IPS DF 19.7 (cell line): ENCODE results near the gene PDE4B.
"Not testable (repeated sequence)": the region's sequence is repeated elsewhere in the genome, so short reads cannot be mapped to it uniquely, and the experiment has no call there.

ENCODE experiments used
- DNase-seq: peaks from one replicate; pipeline ENCODE4 v3.0.0-alpha.2; 2013; ENCODE audit warnings: low read depth, low spot score

The PDE4B gene

DNA sequence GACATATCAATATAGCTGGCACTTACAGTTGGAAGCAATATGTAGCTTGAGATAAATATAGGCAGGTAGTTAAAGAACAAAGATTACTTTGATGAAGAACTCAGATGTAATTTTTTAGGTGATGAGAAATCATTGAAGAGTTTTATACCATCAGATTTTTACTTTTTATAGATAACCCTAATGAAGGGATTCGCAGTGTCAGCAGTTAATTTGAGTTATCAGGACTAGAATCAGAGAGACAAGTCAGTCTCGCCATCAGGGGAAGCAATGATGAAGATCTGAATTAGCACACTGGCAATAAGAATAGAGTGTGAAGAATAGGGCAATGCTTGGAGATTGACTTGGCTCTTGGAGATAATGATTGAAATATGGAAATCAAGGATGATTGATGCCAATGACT, 342.5 kb downstream of the PDE4B start:
- no peak for DNase-seq

DNA sequence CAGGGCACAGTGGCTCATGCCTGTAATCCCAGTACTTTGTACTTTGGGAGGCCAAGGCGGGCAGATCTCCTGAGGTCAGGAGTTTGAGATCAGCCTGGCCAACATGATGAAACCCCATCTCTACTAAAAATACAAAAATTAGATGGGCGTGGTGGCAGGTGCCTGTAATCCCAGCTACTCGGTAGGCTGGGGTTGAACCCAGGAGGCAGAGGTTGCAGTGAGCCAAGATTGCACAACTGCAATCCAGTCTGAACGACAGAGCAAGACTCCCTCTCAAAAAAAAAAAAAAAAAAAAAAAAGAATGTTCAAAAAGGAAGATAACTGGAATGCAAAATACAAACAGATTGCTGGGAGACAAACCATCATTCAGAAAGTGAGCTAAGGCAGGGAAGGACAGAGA, 343.7 kb downstream of the PDE4B start:
- DNase-seq, result not testable (repeated sequence)

DNA sequence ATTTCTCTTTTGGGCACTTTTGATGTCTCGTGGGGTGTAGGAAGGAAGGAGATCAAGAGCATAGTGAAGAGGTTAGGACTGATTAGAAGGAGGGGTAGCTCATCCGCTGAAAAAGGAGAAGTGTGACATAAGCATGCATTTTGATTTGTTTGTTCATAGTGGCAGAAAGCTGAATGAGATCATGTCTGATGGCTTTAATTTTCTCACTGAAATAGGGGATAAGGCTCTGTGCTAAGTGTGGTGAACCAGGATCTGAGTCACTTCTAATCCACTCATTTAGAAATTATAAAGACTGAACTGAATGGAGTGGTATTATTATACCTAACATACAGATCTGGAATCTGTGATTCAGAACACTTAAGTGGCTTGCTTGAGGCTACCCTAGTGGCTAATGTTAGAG, 344.5 kb downstream of the PDE4B start:
- DNase-seq, result no peak

DNA sequence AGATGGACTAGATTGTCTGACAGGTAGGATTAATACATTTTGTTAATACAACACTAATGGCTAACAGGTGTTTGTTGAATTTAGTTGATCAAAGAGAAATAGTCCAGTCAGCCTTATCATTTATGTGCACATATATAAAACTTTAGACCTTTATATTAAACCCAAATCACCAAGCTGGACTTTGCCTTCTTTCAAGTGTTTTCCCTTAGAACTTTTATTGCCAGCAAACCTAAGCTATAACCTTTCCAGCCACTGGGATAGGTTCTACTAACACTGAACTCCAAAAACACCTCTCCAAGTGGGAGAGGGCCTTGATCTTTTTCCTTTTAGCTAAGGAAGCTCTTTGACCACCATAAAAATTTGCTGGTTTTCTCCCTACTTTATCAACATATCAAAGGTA, 345.9 kb downstream of the PDE4B start:
- DNase-seq, result no peak

DNA sequence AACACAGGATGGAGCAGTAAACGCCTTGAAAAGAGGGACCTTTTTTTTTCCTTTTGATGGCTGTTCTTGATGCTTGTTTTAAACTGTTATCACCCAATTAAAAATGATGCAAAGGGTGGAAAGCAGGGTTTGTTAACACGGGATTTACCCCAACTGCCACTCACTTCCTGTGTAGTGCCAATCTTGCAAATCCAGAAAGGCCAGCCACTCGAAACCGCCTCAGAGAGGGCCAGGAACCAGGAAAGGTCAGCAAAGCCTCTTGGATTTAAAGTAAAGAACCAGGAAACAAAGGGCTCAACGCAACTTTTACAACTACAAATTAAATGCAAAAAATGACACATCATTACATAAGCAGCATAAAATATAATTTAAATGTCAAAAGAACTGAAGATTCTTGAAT, 347.4 kb downstream of the PDE4B start:
- no peak for DNase-seq

DNA sequence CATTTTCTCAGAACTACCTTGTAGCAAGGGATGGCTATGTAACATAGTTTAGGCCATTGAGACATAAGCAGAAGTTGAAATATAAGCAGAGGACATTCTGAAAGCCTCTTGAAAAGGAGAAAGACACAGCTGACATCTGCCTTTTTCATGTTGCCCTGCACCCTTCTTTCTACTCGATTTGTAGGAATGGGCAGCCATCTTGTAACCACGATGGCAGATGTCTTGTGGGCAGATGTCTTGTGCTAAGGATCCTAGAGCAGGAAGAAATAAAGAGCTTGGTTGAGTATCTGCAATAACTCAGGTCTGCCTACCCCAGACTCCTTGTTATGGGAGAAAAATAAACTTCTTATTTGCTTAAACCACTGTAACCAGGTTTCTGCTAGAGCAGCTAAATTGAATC, 351.0 kb downstream of the PDE4B start:
- DNase-seq, result no peak

DNA sequence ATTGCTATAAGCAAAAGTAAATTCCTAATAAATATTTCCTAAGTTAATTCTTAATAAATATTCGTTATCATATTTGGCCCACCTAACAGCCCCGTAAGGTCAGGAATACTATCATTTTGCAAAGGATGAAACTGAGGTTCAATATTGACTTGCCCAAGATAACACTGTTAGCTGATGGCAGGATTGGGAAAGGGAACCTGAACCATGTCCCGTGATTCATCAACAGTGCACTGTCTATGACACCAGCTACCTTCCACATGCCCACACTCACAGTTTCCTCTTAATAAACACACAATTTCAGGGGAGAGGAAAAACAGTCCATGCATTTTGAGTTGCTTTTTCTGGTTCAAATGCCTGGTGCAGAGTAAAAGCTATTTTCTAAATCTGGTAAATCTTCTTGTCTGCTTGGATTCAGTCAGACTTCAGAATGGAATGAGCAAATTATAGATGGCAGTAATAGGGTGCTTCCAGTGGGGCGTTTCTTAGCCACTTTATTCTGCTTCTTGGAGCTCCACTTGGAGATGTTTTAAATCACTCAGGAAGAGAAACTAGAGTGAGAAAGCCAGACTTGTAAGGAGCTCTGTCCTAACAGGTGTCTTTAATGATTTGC, 354.6 kb downstream of the PDE4B start:
- DNase-seq, result no peak

DNA sequence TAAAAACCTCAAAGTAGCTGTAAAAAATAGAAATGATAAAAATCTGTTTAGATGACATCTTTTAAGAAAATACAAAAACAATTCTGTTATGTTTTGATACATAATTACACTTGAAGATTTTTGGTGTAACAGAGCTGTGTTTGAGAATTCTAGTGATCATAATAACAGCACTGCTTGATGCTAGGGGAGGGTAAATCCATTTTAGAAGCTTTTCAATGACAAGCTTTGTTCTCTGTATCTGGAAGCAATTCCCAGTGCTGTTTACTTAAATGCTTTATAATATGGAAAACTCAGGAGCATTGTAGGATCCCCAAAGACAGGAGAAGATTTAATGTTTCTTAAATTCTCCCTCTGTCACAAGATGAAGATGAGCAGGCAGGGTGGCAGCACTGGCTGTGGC, 359.3 kb downstream of the PDE4B start:
- no peak for DNase-seq

DNA sequence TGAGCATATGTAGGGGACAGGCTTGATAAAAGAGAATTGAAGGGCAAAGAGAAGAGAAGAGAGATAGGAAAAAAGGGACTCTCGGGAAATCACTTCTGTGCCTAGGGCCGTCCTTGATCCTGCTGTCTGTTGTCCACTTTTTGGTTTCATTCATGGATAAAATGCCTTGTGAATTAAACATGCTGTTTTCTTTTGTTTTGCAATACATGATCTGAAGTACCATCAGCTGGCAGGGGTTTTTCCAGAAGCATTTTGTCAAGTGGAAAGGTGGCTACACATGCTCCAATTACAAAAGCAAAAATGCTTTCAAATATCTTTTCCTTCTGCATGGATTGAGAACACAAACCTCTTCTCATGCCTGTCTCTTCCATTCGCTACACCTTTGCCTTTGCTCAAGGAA, 361.7 kb downstream of the PDE4B start:
- no peak for DNase-seq

DNA sequence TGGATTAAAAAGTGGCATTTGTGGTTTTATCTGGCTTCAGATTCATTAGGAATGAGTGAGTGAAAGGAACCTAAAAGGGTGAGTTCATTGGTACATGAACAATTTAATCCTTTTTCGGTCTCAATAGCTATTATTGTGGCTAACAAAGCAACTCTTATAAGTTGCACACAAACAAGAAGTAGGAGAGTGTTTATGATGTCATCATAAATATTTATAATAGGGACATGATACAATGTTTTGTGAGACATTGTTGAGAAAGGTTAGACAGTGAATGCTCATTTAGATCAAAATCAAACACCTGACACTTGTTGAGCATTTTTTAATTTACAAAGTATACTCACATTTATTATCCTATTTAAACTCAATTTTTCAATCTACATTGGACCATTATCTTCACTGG, 363.4 kb downstream of the PDE4B start:
- DNase-seq, result no peak

DNA sequence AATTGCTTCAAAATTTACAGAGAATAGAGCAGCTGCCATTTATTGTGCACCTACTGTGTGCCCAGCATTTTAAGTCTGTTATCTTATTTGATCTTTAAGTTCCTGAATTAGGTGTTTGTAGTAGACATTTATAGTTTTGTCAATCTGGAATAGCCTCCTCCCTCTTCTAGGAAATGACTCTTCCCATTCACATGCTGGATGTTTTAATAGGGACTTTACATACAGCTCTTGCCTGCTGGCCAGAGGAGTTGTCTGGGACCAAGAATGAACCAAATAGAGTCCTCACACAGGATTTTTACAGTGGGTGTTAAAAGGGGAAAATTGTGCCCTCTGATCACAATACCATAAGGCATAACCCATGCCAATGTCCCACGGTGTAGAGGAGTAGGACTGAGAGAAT, 367.1 kb downstream of the PDE4B start:
- DNase-seq, result no peak

DNA sequence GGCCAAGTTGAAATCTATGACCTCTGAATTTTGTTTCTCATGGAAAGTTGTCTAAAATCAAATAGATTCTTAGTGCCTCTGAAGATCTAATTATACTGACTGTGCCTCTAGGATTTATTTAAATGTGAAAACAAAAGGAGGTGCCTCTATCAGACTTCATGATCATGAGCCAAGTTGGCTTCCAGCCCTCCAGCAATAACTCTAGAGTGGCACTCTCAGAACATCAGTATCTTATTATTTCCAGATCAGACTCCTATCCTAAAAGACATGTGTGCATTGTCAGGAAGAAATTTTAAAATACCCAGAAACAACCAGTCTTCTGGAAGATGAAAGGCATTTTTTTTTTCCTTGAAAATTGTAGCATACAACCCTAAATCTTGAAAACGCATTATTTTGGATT, 368.0 kb downstream of the PDE4B start:
- DNase-seq, result no peak

DNA sequence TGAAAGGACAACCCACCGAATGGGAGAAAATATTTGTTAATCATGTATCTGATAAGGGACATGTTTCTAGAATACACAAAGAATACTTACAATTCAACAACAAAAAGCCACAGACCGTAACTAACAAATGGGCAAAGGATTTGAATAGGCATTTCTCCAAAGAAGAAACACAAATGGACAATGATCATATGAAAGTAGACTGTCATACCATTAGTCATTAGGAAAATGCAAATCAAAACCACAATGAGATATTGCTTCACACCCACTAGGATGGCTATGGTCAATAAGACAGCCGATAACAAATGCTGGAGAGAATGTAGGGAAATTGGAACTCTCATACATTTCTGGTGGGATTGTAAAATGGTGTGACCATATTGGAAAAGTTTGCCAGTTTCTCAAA, 374.1 kb downstream of the PDE4B start:
- no peak for DNase-seq

DNA sequence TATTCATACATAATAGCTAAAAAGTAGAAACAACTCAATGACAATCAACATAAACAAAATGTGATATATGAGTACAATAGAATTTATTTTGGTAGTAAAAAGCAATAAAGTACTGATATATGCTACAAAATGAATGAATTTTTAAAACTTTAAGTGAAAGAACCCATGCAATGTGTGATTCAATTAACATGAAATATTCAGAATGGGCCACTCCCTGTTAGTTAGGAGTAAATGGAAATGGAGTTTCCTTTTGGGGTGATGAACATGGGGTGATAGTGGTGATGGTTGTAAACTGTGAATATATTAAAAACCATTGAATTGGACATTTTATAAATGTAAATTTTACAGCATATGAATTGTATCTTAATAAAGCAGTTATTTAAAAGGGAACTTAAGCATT, 374.6 kb downstream of the PDE4B start:
- no peak for DNase-seq

DNA sequence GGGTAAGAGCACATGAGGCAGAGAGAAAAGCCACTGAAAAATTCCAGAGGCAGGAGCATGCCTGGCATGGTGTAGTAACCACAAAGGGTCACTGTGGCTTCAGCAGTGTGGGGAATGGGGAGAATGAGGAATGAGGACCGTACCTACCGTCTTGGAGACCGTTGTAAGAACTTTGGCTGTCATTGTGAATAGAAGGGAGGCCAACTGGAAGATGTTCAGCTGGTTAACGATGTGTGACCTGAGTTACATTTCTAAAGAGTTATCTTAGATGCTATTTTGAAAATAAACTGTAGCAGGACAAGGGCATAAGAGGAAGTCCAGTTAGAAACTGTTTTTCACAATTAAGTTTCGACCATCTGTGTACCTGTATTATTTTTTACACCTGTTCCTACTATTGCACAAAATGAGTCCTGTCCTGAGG, 375.8 kb downstream of the PDE4B start:
- no peak for DNase-seq

DNA sequence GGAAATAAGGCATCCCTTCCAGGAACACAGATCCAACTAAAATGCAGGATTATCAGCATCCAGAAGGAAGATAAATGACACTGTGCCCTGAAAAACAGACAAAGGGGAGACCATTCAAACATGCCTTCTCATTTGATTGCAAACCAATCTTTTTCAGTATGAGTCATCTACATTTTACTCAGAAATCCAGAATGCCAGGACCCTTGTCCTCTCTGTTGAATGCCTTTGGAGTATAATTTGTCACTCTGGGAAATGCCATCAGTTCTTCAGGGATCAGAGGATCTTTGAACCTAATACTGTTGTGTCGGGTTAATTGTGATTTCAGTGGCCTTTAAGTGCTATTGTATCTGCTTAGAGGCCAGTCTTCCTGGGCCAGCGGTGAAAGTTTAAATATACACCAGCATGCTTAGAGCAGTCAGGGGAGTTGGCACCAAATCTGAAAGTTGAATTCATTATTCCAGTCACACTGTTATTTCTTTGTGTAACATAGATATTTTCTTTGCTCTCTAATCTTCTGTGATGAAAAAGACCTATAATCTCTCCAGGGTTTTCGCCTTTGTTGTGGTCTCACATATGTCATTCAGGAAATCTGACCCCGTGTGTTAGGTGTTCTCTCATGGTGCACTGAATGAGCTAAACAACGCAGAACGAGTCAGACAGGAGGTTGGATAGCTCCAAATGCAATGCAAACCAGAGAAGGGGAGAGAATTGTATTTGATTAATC, 376.4 kb downstream of the PDE4B start:
- no peak for DNase-seq

DNA sequence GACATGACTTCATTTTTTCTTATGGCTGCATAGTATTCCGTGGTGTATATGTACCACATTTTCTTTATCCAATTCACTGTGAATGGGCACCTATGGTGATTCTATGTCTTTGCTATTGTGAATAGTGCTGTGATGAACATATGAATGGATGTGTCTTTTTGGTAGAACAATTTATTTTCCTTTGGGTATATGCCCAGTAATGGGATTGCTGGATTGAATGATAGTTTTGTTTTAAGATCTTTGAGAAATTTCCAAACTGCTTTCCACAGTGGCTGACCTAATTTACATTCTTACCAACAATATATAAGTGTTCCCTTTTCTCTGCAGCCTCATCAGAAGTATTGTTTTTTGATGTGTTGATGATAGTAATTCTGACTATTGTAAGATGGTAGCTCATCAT, 379.6 kb downstream of the PDE4B start:
- no peak for DNase-seq

DNA sequence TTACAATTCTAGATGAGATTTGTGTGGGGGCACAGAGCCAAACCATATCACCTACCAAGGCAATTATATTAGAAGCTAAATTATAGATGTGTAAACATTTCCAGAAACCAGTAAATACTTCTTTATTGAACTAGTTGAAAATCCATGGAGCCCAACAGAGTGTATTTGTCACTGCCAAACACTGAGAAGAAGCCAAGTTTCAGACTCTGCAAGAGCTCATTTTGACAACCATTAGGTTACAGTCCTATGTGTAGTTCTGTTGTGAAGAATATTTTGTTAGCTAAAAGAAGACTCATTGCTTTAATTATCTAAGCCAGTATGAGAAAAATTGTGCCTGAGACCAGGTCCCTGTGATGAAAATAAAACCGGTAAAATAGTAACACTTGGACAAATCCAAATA, 382.4 kb downstream of the PDE4B start:
- DNase-seq, result no peak

DNA sequence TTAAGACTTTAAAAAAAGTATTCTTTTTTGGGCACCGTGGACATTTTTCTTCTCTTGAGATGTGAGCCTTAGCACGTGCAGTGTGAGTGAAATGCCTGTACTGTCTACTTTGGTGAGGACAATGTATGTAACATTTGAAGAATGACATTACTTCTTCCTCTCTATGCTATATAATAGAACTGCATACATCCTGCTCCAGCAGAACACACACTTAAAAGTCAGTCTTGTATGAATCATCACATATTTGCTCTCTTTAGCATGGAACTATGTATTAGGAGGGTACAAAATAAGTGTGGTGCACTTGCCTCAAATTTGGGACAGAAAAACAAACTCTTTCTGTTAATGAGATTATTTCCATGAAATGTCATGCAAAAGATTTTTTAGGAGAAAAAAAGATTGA, 382.9 kb downstream of the PDE4B start:
- no peak for DNase-seq

DNA sequence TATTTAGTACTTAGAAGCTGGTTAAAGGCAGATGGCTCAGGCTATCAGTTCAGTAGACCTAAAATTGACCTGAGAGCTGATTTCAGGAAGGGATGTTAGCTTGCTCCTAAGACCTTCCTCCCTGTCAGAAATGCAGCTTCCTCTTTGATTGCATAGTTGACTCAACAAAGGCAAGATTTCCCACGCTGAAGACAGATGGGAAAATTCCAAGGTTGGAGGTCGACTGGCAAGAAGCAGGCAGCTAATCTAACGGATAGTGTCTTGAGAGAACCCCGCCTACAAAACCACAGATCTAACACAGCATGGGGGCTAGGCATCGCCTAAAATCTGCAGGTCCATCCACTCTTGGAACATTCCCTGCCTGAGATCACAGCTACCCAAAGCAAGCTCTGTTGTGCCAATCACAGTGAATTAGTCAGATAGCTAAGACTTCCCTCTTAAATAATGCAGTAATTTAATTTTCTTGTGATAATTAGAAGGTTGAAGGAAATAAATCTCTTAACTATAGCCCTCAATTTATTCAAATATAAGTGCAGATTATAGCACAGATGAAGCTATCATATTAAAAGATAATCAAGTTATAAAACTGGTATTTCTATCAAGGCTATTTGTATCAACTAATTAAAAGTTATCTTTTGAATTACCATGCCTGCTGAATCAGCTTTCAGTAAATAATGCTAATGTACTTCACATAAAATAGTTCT, 383.5 kb downstream of the PDE4B start:
- no peak for DNase-seq

DNA sequence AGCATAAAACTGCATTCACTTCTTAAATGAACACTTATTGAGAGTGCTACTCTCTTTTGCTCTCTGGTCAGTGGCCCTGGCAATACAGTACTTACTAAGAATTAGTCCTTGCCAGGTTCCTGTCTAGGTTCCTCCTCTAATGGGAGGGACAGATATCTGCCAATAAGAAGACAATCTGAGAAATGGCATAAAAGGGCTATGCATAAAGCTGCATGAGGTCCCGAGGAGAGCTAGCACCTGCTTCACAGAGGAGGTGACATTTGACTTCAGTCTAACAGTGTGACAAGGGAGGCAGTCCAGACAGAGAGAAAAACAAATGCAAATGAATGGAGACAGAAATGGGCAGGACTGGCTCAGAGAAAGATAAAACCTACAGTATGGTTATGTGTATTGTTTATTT, 384.1 kb downstream of the PDE4B start:
- no peak for DNase-seq

DNA sequence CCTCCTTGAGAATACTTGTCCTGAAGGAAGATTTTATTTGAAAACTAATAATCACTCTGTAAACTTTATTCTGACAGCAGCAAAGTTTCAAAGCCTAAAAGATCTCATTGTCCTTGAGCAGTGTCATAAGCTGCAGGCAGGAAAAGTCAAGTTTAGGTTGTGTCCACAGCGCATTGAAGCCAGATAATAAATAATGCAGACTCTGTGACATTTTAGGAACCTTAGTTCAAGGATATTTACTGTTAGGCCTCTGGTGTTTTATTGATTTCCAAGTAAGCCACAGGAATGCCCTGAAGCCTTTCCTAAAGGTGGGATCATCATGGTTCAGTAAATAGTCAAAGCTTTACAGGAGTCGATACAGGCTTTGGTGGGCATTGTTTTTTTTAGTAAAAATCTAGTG, 384.8 kb downstream of the PDE4B start:
- no peak for DNase-seq

DNA sequence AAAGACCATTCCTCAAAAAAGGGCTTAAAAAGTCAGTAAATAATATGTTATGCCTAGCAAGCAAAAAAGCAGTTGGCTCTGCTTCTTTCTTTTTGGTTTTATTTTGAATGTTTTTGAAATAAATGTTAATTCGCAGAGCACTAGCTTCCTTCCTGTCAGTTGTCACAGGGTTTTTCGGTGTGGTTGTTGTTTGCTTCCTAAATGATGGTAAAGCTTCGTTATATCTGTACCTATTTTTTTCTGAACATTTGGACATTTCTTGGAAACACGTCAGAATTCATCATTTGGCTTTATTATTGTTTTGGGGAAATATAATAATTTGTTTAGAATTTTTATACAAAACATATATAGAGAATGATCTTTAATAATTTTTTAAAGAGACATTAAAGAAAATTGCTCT, 389.3 kb downstream of the PDE4B start:
- no peak for DNase-seq
